NCI-H345 treated with DMSO at 0.1 percent for 48 hours (cell line): ENCODE results near the gene USP48.

Experiments
- DNase-seq: peaks from one replicate; lab custom pipeline; 2025; ENCODE audit not compliant: unreplicated experiment; lab: John Stamatoyannopoulos, UW

The USP48 gene

GRCh38 chr1:21751281-21751680, 31.7 kb downstream of the USP48 start:
- DNase-seq, result no peak

GRCh38 chr1:21750841-21751240, 32.1 kb downstream of the USP48 start:
- DNase-seq, result no peak

- no peak for DNase-seq
Measured at GRCh38 chr1:21749859-21750468, 33.0 kb downstream of the USP48 start.

GRCh38 chr1:21749109-21749508, 33.8 kb downstream of the USP48 start:
- DNase-seq, result no peak

- no peak for DNase-seq
Measured at GRCh38 chr1:21743476-21743875, 39.5 kb downstream of the USP48 start.

GRCh38 chr1:21742578-21742977, 40.4 kb downstream of the USP48 start:
- no peak for DNase-seq

GRCh38 chr1:21741206-21741605, 41.7 kb downstream of the USP48 start:
- no peak for DNase-seq

GRCh38 chr1:21736876-21737275, 46.1 kb downstream of the USP48 start:
- DNase-seq, result no peak

- DNase-seq, result no peak
Measured at GRCh38 chr1:21736011-21736410, 46.9 kb downstream of the USP48 start.

GRCh38 chr1:21734526-21734925, 48.4 kb downstream of the USP48 start:
- DNase-seq, result no peak

- DNase-seq, result no peak
Measured at GRCh38 chr1:21732664-21733063, 50.3 kb downstream of the USP48 start.

GRCh38 chr1:21725748-21726392, 57.1 kb downstream of the USP48 start:
- DNase-seq, result no peak

- DNase-seq, result no peak
Measured at GRCh38 chr1:21724570-21724969, 58.4 kb downstream of the USP48 start.

GRCh38 chr1:21724098-21724497, 58.9 kb downstream of the USP48 start:
- no peak for DNase-seq

GRCh38 chr1:21721295-21721985, 61.5 kb downstream of the USP48 start:
- DNase-seq, result no peak

GRCh38 chr1:21716169-21716568, 66.8 kb downstream of the USP48 start:
- DNase-seq, result no peak

GRCh38 chr1:21707891-21708290, 75.1 kb downstream of the USP48 start:
- DNase-seq, result no peak

- DNase-seq, result no peak
Measured at GRCh38 chr1:21707086-21707840, 75.7 kb downstream of the USP48 start.

GRCh38 chr1:21706151-21706835, 76.7 kb downstream of the USP48 start:
- DNase-seq, result no peak

- DNase-seq, result no peak
Measured at GRCh38 chr1:21705303-21705980, 77.5 kb downstream of the USP48 start.

GRCh38 chr1:21704145-21704544, 78.8 kb downstream of the USP48 start:
- DNase-seq, result no peak
